Memory B cell (primary cell): Measurements from ENCODE around the gene MITD1.
A peak's percentile ranks its signal among the peaks of the same experiment; 100 is the strongest.

Experiments
- ATAC-seq: fragments of 150-1000 bp; cut with Tn5 transposase; 2 replicates; pipeline ENCODE4 v1.10.0; 2021; ENCODE audit warnings: low read depth, mild to moderate bottlenecking, moderate library complexity
- DNase-seq, 2 donors: peaks; one replicate each; pipeline ENCODE4 v3.0.0; 2022; ENCODE audit warnings: low spot score in 2 of 2
- H3K27ac Mint-ChIP-seq: one replicate; pipeline ENCODE4 v1.8.0; 2022; ENCODE audit warnings: mild to moderate bottlenecking, moderate library complexity, mixed read lengths
- H3K27me3 Mint-ChIP-seq: one replicate; pipeline ENCODE4 v1.8.0; 2022; ENCODE audit warnings: mixed read lengths
- H3K36me3 Mint-ChIP-seq: one replicate; pipeline ENCODE4 v1.8.0; 2022; ENCODE audit warnings: mild to moderate bottlenecking, mixed read lengths
- H3K4me1 Mint-ChIP-seq: one replicate; pipeline ENCODE4 v1.8.0; 2022; ENCODE audit warnings: mixed read lengths
- H3K4me3 Mint-ChIP-seq: one replicate; pipeline ENCODE4 v1.8.0; 2022; ENCODE audit warnings: mild to moderate bottlenecking, moderate library complexity, mixed read lengths
- H3K9me3 Mint-ChIP-seq: one replicate; pipeline ENCODE4 v1.8.0; 2022; ENCODE audit warnings: mixed read lengths

The MITD1 gene

DNA sequence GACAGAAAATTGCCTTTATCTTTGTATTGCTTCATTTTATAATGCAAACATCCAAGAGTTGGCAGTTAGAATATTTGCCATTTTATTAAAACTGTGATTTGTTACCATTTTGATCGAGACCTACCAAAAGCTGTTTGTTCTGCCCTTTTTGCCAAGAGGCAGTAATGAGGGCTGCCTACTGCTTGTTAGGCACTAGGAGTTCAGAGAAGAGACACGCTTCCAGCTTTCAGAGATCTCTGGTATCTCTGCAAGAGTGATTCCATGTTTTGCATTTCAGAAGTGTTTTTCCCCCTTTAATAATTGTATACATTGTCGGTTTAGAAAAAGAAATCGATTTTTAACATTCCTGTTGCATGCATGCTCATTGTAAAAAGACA is 754 bp upstream of the MITD1 start:
- H3K27me3 Mint-ChIP-seq = no peaks in the 10 kb centered on the region
- DNase-seq (no peak), ATAC-seq (no peak)
- H3K4me3 Mint-ChIP-seq = peak overlapping the region; percentile 93
- no peaks in the 10 kb centered on the region for H3K9me3 Mint-ChIP-seq
- peaks cover 41% of the 10 kb centered on the region for H3K4me1 Mint-ChIP-seq
- H3K36me3 Mint-ChIP-seq = peaks cover 9% of the 10 kb centered on the region
- peak overlapping the region; percentile 98 for H3K27ac Mint-ChIP-seq

DNA sequence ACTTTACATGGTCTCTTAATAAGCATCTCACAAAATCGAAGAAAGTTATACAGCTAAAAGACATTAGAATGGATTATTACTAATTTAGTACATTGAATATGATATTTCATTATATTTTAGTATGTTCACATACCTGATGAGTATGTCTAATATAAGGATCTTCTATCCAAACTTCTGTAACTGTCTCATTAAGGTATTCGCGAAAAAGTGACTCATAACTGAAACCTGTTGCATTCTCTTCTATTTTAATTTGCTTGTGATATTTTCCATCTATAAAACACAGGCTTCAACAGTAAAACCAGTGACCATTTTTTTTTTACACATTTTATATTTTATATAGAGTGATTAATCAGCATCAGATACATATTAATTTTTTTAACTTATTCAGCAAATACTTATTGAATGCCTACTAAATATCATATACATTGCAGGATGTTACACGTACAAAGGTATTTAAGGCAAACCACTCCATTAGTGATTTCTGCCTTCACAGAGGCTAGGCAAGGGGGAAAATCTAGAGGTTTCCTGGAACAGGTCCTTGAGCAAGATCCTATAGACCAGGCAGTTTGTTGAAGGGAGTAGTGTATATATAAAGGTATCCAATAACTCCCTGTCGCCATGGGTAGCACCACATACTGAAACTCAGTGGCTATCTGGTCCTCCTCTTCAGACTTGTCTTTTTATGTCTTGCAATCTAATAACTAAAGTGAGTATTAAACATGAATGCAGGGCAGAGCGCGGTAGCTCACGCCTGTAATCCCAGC is 9.3 kb downstream of the MITD1 start:
- DNase-seq = no peak
- ATAC-seq = no peak
- H3K27ac Mint-ChIP-seq = no peak overlapping the region
- H3K4me1 Mint-ChIP-seq = peaks cover 5% of the 10 kb centered on the region
- H3K4me3 Mint-ChIP-seq = no peak overlapping the region
- no peaks in the 10 kb centered on the region for H3K27me3 Mint-ChIP-seq
- peaks cover 15% of the 10 kb centered on the region for H3K36me3 Mint-ChIP-seq
- no peaks in the 10 kb centered on the region for H3K9me3 Mint-ChIP-seq

DNA sequence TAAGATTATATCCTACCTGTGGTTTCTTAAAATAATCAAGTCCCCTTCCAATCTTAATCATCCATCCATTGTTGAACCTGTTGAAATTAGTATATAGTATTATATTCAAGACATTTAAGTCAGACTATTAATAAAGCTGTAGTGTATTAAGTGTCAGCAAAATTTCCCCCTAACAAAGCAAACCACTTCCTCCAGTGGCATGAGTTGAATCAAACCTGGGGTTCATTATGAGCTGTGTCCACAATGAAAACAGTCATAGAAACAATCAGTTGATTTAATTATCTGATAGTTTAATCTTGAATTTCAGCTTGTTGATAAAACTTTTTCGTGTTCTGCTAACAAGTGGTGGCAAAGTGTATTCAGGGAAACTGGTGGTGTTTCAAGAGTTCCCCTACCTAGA is 11.3 kb downstream of the MITD1 start:
- no peaks in the 10 kb centered on the region for H3K9me3 Mint-ChIP-seq
- H3K27ac Mint-ChIP-seq = no peak overlapping the region
- H3K4me3 Mint-ChIP-seq = no peak overlapping the region
- H3K4me1 Mint-ChIP-seq = no peaks in the 10 kb centered on the region
- ATAC-seq (no peak), DNase-seq (no peak)
- no peaks in the 10 kb centered on the region for H3K27me3 Mint-ChIP-seq
- H3K36me3 Mint-ChIP-seq = peaks cover 17% of the 10 kb centered on the region

DNA sequence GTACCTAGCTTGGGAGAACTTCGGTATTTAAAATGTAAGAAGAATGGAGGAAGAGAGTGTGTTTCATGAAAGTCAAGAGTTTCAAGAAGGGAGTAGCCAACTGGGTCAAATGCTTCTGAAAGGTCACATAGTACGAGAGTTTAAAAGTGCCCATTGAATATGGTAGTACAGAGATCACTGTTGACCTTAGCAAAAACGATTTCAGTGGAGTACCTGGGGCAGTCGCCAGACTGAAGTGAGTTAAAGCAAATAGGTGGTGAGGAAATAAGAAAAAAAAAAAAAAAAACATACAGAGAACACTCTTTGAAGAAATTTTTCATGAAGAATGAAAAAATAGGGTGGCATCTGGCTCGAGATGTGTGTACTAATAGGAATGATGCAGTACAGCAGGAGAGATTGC is 14.6 kb downstream of the MITD1 start:
- no peaks in the 10 kb centered on the region for H3K4me1 Mint-ChIP-seq
- no peak overlapping the region for H3K4me3 Mint-ChIP-seq
- peaks cover 19% of the 10 kb centered on the region for H3K36me3 Mint-ChIP-seq
- ATAC-seq (no peak), DNase-seq (no peak)
- H3K27me3 Mint-ChIP-seq = no peaks in the 10 kb centered on the region
- H3K9me3 Mint-ChIP-seq = no peaks in the 10 kb centered on the region
- peak overlapping the region; percentile 49 for H3K27ac Mint-ChIP-seq

DNA sequence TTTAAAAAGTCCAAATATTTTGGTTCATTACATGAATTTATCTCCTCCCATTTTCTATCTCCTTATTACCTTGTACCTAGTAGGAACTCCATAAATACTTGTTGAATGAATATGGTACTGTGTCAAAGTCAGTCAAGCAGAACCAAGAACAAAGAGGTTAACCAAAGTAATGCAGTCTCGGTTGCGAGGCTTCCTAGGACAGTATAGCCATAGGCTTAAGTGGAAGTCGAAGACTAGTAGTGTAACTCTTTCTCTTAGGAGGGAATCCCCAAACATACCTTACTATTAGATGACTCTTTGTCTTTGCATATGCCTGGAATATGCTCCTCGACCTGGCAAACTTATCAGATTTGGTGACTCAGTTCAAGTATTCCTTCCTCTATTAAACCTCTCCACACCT is 21.3 kb downstream of the MITD1 start:
- Mint-ChIP-seq H3K36me3 (peaks cover 18% of the 10 kb centered on the region), H3K27ac (peak overlapping the region; percentile 85), H3K4me1 (peaks cover 24% of the 10 kb centered on the region), H3K9me3 (no peaks in the 10 kb centered on the region), H3K4me3 (no peak overlapping the region), H3K27me3 (no peaks in the 10 kb centered on the region)
- DNase-seq = no peak
- no peak for ATAC-seq

DNA sequence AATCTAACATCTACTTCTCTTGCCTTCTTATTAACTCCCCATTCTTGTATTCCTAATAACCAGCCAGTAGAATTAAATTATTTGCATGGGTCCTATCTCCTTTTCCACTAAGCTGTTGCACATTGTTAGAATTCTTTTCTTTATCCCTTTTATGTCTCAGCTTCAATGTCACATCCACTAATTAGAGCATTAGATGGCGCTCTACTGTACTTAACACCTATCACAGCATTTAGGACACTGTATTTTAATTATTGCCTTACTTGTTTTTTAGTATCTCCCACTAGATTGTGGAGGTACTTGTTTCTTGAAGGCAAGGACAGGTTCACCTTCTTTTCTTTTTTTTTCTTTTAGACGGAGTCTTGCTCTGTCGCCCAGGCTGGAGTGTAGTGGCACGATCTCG is 22.3 kb downstream of the MITD1 start:
- Mint-ChIP-seq H3K27me3 (no peaks in the 10 kb centered on the region), H3K4me1 (peaks cover 32% of the 10 kb centered on the region), H3K4me3 (no peak overlapping the region), H3K36me3 (peaks cover 16% of the 10 kb centered on the region), H3K27ac (no peak overlapping the region), H3K9me3 (no peaks in the 10 kb centered on the region)
- ATAC-seq = no peak
- no peak for DNase-seq

DNA sequence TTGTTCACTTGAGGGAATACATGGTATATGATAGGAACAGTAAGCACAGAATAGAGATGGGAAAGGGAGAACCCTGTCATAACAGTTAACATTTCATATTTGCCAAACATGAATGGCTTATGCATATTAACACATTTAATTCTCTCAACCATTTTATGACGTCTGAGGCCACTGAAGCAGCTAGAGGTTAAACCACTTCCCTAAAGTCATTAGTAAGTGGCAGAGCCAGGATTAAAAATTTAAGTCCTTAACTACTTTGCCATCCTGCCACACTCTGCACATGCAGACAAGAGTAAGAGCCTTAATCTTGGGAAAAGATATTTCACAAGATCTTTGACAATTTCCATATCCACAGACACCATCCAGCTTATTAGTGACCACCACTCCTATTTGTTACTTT is 24.0 kb downstream of the MITD1 start:
- H3K36me3 Mint-ChIP-seq = peaks cover 14% of the 10 kb centered on the region
- DNase-seq (peak in 1 of 2 donors; percentile 12), ATAC-seq (peak; percentile 25)
- H3K27me3 Mint-ChIP-seq = no peaks in the 10 kb centered on the region
- no peak overlapping the region for H3K4me3 Mint-ChIP-seq
- no peak overlapping the region for H3K27ac Mint-ChIP-seq
- H3K4me1 Mint-ChIP-seq = peaks cover 32% of the 10 kb centered on the region
- H3K9me3 Mint-ChIP-seq = no peaks in the 10 kb centered on the region

DNA sequence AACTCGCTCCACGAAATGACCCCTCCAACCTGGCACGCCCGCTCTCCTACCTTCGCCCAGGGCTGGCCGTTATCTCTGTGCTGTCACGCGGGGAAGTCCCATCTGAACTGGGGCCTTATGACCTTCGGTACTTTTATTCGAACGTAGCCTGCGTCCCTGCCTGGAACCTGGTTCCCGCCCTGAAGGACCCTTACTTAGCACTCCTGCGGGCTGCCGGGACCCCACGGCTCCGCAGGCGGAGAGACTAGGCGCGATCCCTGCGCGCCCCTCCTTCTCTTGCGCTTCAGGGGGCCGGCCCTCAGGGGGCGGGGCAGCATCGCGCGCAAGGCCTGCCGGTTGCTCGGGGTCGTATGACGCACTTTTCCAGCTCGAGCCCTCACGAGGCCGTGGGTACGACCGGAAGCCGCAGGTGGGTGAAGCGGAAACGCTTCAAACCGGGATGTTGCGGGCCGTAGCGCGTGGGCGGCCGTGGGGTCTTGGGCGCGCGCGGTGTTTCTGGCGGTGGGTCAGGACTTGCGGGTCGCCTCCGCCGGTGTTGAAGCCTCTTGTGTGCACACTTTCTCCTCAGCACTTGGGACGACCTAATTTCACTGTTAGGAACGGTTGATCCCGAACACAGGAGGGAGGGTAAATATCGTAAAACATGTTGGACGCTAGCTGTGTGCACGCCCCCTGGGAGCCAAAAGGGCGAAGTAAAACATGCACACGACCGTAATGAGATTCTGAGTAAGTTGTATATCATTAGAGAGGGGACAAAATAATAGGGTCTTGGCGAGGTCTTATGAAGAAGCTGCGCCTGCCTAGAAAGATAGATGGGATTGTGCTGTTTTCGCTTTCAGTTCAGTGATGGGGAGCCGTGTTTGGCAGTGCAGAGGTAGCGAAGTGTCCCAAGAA is 26.0 kb downstream of the MITD1 start, which contains the start of the genes LIPT1 and TSGA10:
LIPT1 (plus strand) TSS at position 325 of the 894 bp plus-strand sequence. CDS start 6,991 bp downstream, outside the sequence.
TSGA10 (minus strand) TSS at position 300 of the 894 bp plus-strand sequence. CDS start 45,503 bp downstream, outside the sequence.
- Mint-ChIP-seq H3K4me1 (peaks cover 32% of the 10 kb centered on the region), H3K9me3 (no peaks in the 10 kb centered on the region), H3K27me3 (no peaks in the 10 kb centered on the region), H3K36me3 (peaks cover 17% of the 10 kb centered on the region), H3K27ac (no peak within 1 kb of the TSS), H3K4me3 (peak within 1 kb of the TSS; percentile 88)
- DNase-seq (peak; percentile 86 to 88), ATAC-seq (peak; percentile 85)

DNA sequence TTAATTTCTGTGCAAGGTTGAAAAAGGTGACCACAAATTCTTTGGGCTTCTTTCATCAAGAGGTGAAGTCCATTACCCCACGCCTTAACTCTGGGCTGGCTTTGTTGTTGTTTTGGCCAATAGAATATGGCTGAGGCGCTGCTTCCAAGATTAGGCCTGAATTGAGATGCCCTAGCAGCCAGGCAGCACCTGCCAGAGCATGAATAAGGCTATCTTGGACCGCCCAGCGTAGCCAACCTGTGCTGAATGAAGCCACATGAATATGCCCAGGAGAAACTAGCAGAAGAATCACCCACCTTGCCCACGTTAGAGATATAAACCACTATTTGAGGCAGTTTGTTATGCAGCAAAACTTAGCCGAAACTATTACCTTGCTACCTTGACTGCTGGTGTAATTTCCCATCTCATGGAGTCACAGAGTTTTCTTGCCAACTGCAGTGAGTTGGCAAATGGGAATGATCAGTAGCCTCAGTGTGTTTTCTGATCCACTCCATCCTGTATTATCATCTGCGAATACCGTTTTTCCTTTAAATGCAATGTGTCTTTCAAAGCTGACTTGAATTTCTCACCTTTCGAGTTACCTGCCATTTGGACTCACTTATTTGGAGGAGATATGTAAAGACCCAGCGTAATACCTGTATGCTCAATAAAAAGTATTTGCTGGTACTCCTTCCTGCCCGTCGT is 26.8 kb downstream of the MITD1 start:
- H3K4me3 Mint-ChIP-seq = peak overlapping the region; percentile 88
- H3K4me1 Mint-ChIP-seq = peaks cover 27% of the 10 kb centered on the region
- no peaks in the 10 kb centered on the region for H3K27me3 Mint-ChIP-seq
- DNase-seq = no peak
- ATAC-seq = no peak
- H3K9me3 Mint-ChIP-seq = no peaks in the 10 kb centered on the region
- no peak overlapping the region for H3K27ac Mint-ChIP-seq
- peaks cover 10% of the 10 kb centered on the region for H3K36me3 Mint-ChIP-seq

DNA sequence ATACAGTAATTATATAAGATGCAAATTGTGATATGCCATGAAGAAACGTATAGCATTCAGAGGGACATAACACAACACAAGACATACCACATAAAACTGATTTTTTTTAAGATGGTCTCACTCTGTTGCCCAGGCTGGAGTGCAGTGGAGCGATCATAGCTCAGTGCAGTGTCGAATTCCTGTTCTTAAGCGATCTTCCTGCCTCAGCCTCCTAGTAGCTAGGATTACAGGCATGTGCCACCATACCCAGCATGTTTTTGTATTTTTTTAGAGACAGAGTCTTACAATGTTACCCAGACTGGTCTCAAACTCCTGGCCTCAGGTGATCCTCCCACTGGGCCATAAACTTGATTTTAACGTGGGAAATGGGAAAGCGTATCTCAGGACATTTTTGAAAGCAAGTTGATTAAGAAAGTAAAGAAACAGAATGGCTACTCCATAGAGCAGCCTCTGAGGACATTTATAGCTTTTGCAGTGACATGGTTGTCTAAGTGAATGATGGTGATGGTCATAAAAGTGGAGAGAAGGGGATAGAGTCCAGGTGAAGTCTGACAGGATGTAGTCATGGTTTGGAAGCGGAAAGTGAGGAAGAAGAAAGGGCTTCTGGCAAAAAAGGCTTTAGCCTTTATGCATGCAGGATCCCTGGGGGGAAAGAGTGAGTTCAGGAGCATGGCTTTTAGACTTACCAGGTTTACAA is 28.5 kb downstream of the MITD1 start:
- H3K27me3 Mint-ChIP-seq = no peaks in the 10 kb centered on the region
- DNase-seq = no peak
- peaks cover 7% of the 10 kb centered on the region for H3K36me3 Mint-ChIP-seq
- no peak for ATAC-seq
- H3K27ac Mint-ChIP-seq = no peak overlapping the region
- no peak overlapping the region for H3K4me3 Mint-ChIP-seq
- H3K9me3 Mint-ChIP-seq = no peaks in the 10 kb centered on the region
- H3K4me1 Mint-ChIP-seq = peaks cover 22% of the 10 kb centered on the region

DNA sequence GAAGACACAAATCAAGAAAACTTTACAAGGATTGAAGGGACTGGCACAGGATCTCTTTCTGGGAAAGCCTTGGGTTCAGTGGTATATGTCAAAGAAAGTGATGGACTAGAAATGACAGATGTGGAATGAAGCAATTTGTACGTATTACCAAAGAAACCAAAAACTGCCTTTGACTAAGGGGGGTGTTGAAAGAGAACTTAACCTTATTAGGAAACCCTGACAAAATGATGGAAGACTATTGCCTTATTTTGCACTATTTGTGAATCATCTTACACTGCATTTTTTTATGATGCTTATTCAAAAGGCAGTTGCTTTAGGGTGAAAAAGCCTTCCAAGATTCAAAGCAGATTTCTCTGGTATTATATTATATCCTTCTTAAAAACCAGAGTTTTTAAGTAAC is 30.2 kb downstream of the MITD1 start:
- ATAC-seq (no peak), DNase-seq (no peak)
- H3K4me1 Mint-ChIP-seq = peaks cover 13% of the 10 kb centered on the region
- H3K27me3 Mint-ChIP-seq = no peaks in the 10 kb centered on the region
- no peaks in the 10 kb centered on the region for H3K9me3 Mint-ChIP-seq
- H3K4me3 Mint-ChIP-seq = no peak overlapping the region
- no peak overlapping the region for H3K27ac Mint-ChIP-seq
- peaks cover 5% of the 10 kb centered on the region for H3K36me3 Mint-ChIP-seq

DNA sequence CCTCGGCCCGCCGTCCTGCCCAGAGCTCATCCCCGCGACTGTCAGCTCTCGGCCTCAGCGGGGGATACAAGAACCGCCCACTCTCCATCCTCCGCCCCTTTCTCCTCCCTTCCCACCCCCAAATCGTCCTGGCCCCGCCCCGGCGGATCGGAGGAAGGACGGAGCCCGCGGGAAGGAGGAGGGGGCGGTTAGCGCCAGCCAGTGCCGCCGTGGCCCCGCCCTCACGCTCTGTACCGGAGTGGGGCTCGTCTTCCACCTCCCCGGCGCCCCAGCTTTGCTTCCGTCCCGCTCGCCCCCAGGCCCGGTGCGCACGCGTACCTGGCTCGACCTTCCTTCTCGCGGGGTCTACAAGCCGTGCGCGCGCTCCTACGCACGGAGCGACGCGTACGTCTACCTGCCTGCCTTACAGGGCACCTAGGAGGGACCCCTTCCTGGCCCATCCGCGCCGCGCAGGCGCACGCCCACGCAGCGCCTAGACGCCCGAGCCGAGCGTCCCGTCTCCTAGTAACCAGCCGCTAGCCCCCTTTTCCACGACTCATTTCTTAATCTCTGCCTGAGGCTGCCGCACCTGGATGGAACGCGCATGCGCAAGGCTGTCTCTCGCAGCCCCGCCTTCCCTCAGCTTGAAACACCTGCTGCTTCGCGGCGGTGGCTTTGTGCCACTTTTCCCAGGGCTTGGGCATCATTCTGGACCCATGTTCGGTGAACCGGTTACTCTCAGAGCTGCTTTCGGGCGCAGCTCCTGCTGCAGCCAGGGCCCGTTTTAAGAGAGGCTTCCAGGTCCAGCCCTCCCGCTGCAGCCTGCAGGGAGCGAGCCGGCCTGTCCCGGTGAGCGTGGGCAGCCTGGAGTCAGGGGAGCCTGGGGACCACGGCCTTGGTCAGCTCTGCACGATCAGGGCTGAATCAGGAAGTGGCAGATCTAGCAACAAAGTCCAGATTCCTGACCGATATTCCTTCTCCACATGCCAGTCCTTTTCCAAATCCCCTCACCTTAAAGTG is 39.4 kb downstream of the MITD1 start, which contains the start of gene C2orf15:
C2orf15 (plus strand) TSS at position 598 of the 999 bp plus-strand sequence. CDS start 8,852 bp downstream, outside the sequence.
- peak; percentile 81 for ATAC-seq
- H3K4me3 Mint-ChIP-seq = peak within 1 kb of the TSS; percentile 87

More for the DNA sequence above, 39.4 kb downstream of the MITD1 start, which contains the start of gene C2orf15:
- peaks cover 7% of the 10 kb centered on the region for H3K36me3 Mint-ChIP-seq
- H3K4me1 Mint-ChIP-seq = peaks cover 8% of the 10 kb centered on the region
- peak within 1 kb of the TSS; percentile 96 for H3K27ac Mint-ChIP-seq
- H3K27me3 Mint-ChIP-seq = no peaks in the 10 kb centered on the region
- H3K9me3 Mint-ChIP-seq = no peaks in the 10 kb centered on the region
- DNase-seq = peak; percentile 93 to 94
